ENCODE data around the gene TESK2. TPM values are rescaled to one million over a fixed set of nuclear protein-coding genes. Genes with fewer than 3 reads are reported as not detected.
"Not testable (repeated sequence)": the region's sequence is repeated elsewhere in the genome, so short reads cannot be mapped to it uniquely, and the experiment has no call there.

The TESK2 gene
- total RNA-seq, 1 experiment from 2014 or later = 1.5 TPM

- not testable (repeated sequence) for H3K27me3 ChIP-seq (ENCODE audit: low read length); H3K9ac ChIP-seq (ENCODE audit: low read length); H2AFZ ChIP-seq (ENCODE audit: low read length); H3K27ac ChIP-seq (ENCODE audit: low read length); H3K9me3 ChIP-seq (ENCODE audit: low read length); H3K36me3 ChIP-seq (ENCODE audit: insufficient read depth, low read length); H3K79me2 ChIP-seq (ENCODE audit: low read length); DNase-seq; H3K4me3 ChIP-seq (ENCODE audit: low read length); H3K9me2 ChIP-seq (replicated peaks; ENCODE audit: insufficient read depth, low read length); H4K20me1 ChIP-seq (ENCODE audit: insufficient read depth, low read depth, low read length); H3K4me2 ChIP-seq (ENCODE audit: low read depth, low read length, poor library complexity, severe bottlenecking); H3K4me1 ChIP-seq (ENCODE audit: low read length)
Measured at GRCh38 chr1:45360981-45361380, 130.0 kb downstream of the TESK2 start.

GRCh38 chr1:45359882-45360513 is 131.0 kb downstream of the TESK2 start:
- peak; percentile 80 for DNase-seq
- Histone ChIP-seq H2AFZ (ENCODE audit: low read length) (0 out of 2 replicates have a peak overlapping the region, but pooled peaks have one; percentile 34), H3K9me2 (replicated peaks; ENCODE audit: insufficient read depth, low read length) (no peaks in the 10 kb centered on the region), H3K9me3 (ENCODE audit: low read length) (no peaks in the 10 kb centered on the region), H3K79me2 (ENCODE audit: low read length) (no peaks in the 10 kb centered on the region), H3K4me1 (ENCODE audit: low read length) (peaks cover 12% of the 10 kb centered on the region), H3K4me2 (ENCODE audit: low read depth, low read length, poor library complexity, severe bottlenecking) (peak overlapping the region; percentile 2), H4K20me1 (ENCODE audit: insufficient read depth, low read depth, low read length) (no peaks in the 10 kb centered on the region), H3K4me3 (ENCODE audit: low read length) (no peak overlapping the region), H3K9ac (ENCODE audit: low read length) (no peak overlapping the region), H3K27ac (ENCODE audit: low read length) (no peak overlapping the region), H3K36me3 (ENCODE audit: insufficient read depth, low read length) (no peaks in the 10 kb centered on the region), H3K27me3 (ENCODE audit: low read length) (no peaks in the 10 kb centered on the region)

GRCh38 chr1:45356186-45356585 is 134.8 kb downstream of the TESK2 start:
- no peaks in the 10 kb centered on the region for H3K36me3 ChIP-seq (ENCODE audit: insufficient read depth, low read length)
- no peak overlapping the region for H3K4me2 ChIP-seq (ENCODE audit: low read depth, low read length, poor library complexity, severe bottlenecking)
- H3K79me2 ChIP-seq (ENCODE audit: low read length) = no peaks in the 10 kb centered on the region
- H3K4me1 ChIP-seq (ENCODE audit: low read length) = peaks cover 12% of the 10 kb centered on the region
- no peaks in the 10 kb centered on the region for H3K9me3 ChIP-seq (ENCODE audit: low read length)
- no peak overlapping the region for H2AFZ ChIP-seq (ENCODE audit: low read length)
- DNase-seq = no peak
- no peak overlapping the region for H3K27ac ChIP-seq (ENCODE audit: low read length)
- no peaks in the 10 kb centered on the region for H3K27me3 ChIP-seq (ENCODE audit: low read length)
- H3K4me3 ChIP-seq (ENCODE audit: low read length) = no peak overlapping the region
- H3K9ac ChIP-seq (ENCODE audit: low read length) = no peak overlapping the region
- no peaks in the 10 kb centered on the region for H3K9me2 ChIP-seq (replicated peaks; ENCODE audit: insufficient read depth, low read length)
- no peaks in the 10 kb centered on the region for H4K20me1 ChIP-seq (ENCODE audit: insufficient read depth, low read depth, low read length)

GRCh38 chr1:45355683-45356082 is 135.3 kb downstream of the TESK2 start:
- no peak overlapping the region for H3K4me3 ChIP-seq (ENCODE audit: low read length)
- H3K9me3 ChIP-seq (ENCODE audit: low read length) = no peaks in the 10 kb centered on the region
- DNase-seq = no peak
- H2AFZ ChIP-seq (ENCODE audit: low read length) = no peak overlapping the region
- H3K4me1 ChIP-seq (ENCODE audit: low read length) = peaks cover 12% of the 10 kb centered on the region
- 0 out of 2 replicates have a peak overlapping the region, but pooled peaks have one; percentile 12 for H3K9ac ChIP-seq (ENCODE audit: low read length)
- H3K27me3 ChIP-seq (ENCODE audit: low read length) = no peaks in the 10 kb centered on the region
- H3K36me3 ChIP-seq (ENCODE audit: insufficient read depth, low read length) = no peaks in the 10 kb centered on the region
- no peaks in the 10 kb centered on the region for H3K9me2 ChIP-seq (replicated peaks; ENCODE audit: insufficient read depth, low read length)
- no peak overlapping the region for H3K4me2 ChIP-seq (ENCODE audit: low read depth, low read length, poor library complexity, severe bottlenecking)
- no peaks in the 10 kb centered on the region for H4K20me1 ChIP-seq (ENCODE audit: insufficient read depth, low read depth, low read length)
- H3K79me2 ChIP-seq (ENCODE audit: low read length) = no peaks in the 10 kb centered on the region
- no peak overlapping the region for H3K27ac ChIP-seq (ENCODE audit: low read length)

- no peaks in the 10 kb centered on the region for H4K20me1 ChIP-seq (ENCODE audit: insufficient read depth, low read depth, low read length)
- no peaks in the 10 kb centered on the region for H3K9me2 ChIP-seq (replicated peaks; ENCODE audit: insufficient read depth, low read length)
- H3K9ac ChIP-seq (ENCODE audit: low read length) = no peak overlapping the region
- peaks cover 8% of the 10 kb centered on the region for H3K4me1 ChIP-seq (ENCODE audit: low read length)
- H3K9me3 ChIP-seq (ENCODE audit: low read length) = no peaks in the 10 kb centered on the region
- no peak overlapping the region for H3K27ac ChIP-seq (ENCODE audit: low read length)
- H3K4me3 ChIP-seq (ENCODE audit: low read length) = no peak overlapping the region
- no peaks in the 10 kb centered on the region for H3K27me3 ChIP-seq (ENCODE audit: low read length)
- no peak overlapping the region for H2AFZ ChIP-seq (ENCODE audit: low read length)
- H3K36me3 ChIP-seq (ENCODE audit: insufficient read depth, low read length) = no peaks in the 10 kb centered on the region
- no peaks in the 10 kb centered on the region for H3K79me2 ChIP-seq (ENCODE audit: low read length)
- DNase-seq = no peak
- no peak overlapping the region for H3K4me2 ChIP-seq (ENCODE audit: low read depth, low read length, poor library complexity, severe bottlenecking)
Measured at GRCh38 chr1:45354838-45355237, 136.1 kb downstream of the TESK2 start.

GRCh38 chr1:45353685-45354084 is 137.3 kb downstream of the TESK2 start:
- H3K79me2 ChIP-seq (ENCODE audit: low read length) = no peaks in the 10 kb centered on the region
- H3K9me2 ChIP-seq (replicated peaks; ENCODE audit: insufficient read depth, low read length) = no peaks in the 10 kb centered on the region
- no peaks in the 10 kb centered on the region for H4K20me1 ChIP-seq (ENCODE audit: insufficient read depth, low read depth, low read length)
- H3K4me1 ChIP-seq (ENCODE audit: low read length) = peaks cover 8% of the 10 kb centered on the region
- H3K4me3 ChIP-seq (ENCODE audit: low read length) = no peak overlapping the region
- H3K36me3 ChIP-seq (ENCODE audit: insufficient read depth, low read length) = no peaks in the 10 kb centered on the region
- H3K9ac ChIP-seq (ENCODE audit: low read length) = no peak overlapping the region
- H2AFZ ChIP-seq (ENCODE audit: low read length) = no peak overlapping the region
- H3K4me2 ChIP-seq (ENCODE audit: low read depth, low read length, poor library complexity, severe bottlenecking) = no peak overlapping the region
- no peak overlapping the region for H3K27ac ChIP-seq (ENCODE audit: low read length)
- no peak for DNase-seq
- H3K9me3 ChIP-seq (ENCODE audit: low read length) = no peaks in the 10 kb centered on the region
- H3K27me3 ChIP-seq (ENCODE audit: low read length) = no peaks in the 10 kb centered on the region

GRCh38 chr1:45351508-45351907 is 139.5 kb downstream of the TESK2 start:
- H3K9me2 ChIP-seq (replicated peaks; ENCODE audit: insufficient read depth, low read length) = no peaks in the 10 kb centered on the region
- H3K27me3 ChIP-seq (ENCODE audit: low read length) = no peaks in the 10 kb centered on the region
- no peak overlapping the region for H3K4me2 ChIP-seq (ENCODE audit: low read depth, low read length, poor library complexity, severe bottlenecking)
- H3K9me3 ChIP-seq (ENCODE audit: low read length) = no peaks in the 10 kb centered on the region
- no peaks in the 10 kb centered on the region for H4K20me1 ChIP-seq (ENCODE audit: insufficient read depth, low read depth, low read length)
- DNase-seq = no peak
- H3K36me3 ChIP-seq (ENCODE audit: insufficient read depth, low read length) = no peaks in the 10 kb centered on the region
- H3K9ac ChIP-seq (ENCODE audit: low read length) = no peak overlapping the region
- no peaks in the 10 kb centered on the region for H3K79me2 ChIP-seq (ENCODE audit: low read length)
- H3K4me3 ChIP-seq (ENCODE audit: low read length) = no peak overlapping the region
- H2AFZ ChIP-seq (ENCODE audit: low read length) = no peak overlapping the region
- no peak overlapping the region for H3K27ac ChIP-seq (ENCODE audit: low read length)
- H3K4me1 ChIP-seq (ENCODE audit: low read length) = peaks cover 8% of the 10 kb centered on the region

- H3K9me3 ChIP-seq (ENCODE audit: low read length) = no peaks in the 10 kb centered on the region
- no peaks in the 10 kb centered on the region for H3K9me2 ChIP-seq (replicated peaks; ENCODE audit: insufficient read depth, low read length)
- DNase-seq = no peak
- H2AFZ ChIP-seq (ENCODE audit: low read length) = no peak overlapping the region
- H3K36me3 ChIP-seq (ENCODE audit: insufficient read depth, low read length) = peaks cover 5% of the 10 kb centered on the region; the same call in 1 of the 2 replicates
- H3K27me3 ChIP-seq (ENCODE audit: low read length) = no peaks in the 10 kb centered on the region
- H3K4me3 ChIP-seq (ENCODE audit: low read length) = no peak overlapping the region
- no peak overlapping the region for H3K4me2 ChIP-seq (ENCODE audit: low read depth, low read length, poor library complexity, severe bottlenecking)
- no peaks in the 10 kb centered on the region for H3K79me2 ChIP-seq (ENCODE audit: low read length)
- H3K27ac ChIP-seq (ENCODE audit: low read length) = no peak overlapping the region
- H3K4me1 ChIP-seq (ENCODE audit: low read length) = no peaks in the 10 kb centered on the region
- H4K20me1 ChIP-seq (ENCODE audit: insufficient read depth, low read depth, low read length) = no peaks in the 10 kb centered on the region
- no peak overlapping the region for H3K9ac ChIP-seq (ENCODE audit: low read length)
Measured at GRCh38 chr1:45348966-45349677, 141.8 kb downstream of the TESK2 start.

Data from Karpas-422 (cell line).